Hepatocyte (in vitro differentiated cells): Measurements from ENCODE around the gene NLRX1. TPM values are rescaled to one million over a fixed set of nuclear protein-coding genes. Genes with fewer than 3 reads are reported as not detected.
"Not testable (repeated sequence)": the region's sequence is repeated elsewhere in the genome, so short reads cannot be mapped to it uniquely, and the experiment has no call there.

Experiments used
- DNase-seq: peaks from one replicate; pipeline ENCODE4 v3.0.0-alpha.2; 2016; ENCODE audit warnings: low spot score
- H2AFZ ChIP-seq: fragments of 200-600 bp; sonication (generic); 2 replicates; pipeline ENCODE4 v1.6.0; 2016; ENCODE audit warnings: antibody characterized with exemption, mild to moderate bottlenecking
- H3K27ac ChIP-seq: fragments of 200-600 bp; sonication (generic); 2 replicates; pipeline ENCODE4 v1.5.1; 2016; ENCODE audit warnings: mild to moderate bottlenecking
- H3K27me3 ChIP-seq: fragments of 200-600 bp; sonication (generic); 2 replicates; pipeline ENCODE4 v1.6.1; 2016
- H3K36me3 ChIP-seq: fragments of 200-600 bp; sonication (generic); replicated peaks from 2 replicates; pipeline ENCODE4 v1.5.1; 2016; ENCODE audit warnings: low read depth; ENCODE audit not compliant: insufficient read depth
- H3K4me1 ChIP-seq: fragments of 200-600 bp; sonication (generic); 2 replicates; pipeline ENCODE4 v1.5.1; 2016; ENCODE audit warnings: mild to moderate bottlenecking, moderate library complexity; ENCODE audit not compliant: insufficient read depth
- H3K4me2 ChIP-seq: fragments of 200-600 bp; sonication (generic); 2 replicates; pipeline ENCODE4 v1.6.0; 2016
- H3K4me3 ChIP-seq: fragments of 200-600 bp; sonication (generic); 2 replicates; pipeline ENCODE4 v1.5.1; 2016; ENCODE audit warnings: mild to moderate bottlenecking
- H3K79me2 ChIP-seq: fragments of 200-600 bp; sonication (generic); 2 replicates; pipeline ENCODE4 v1.6.0; 2017; ENCODE audit warnings: mild to moderate bottlenecking
- H3K9me2 ChIP-seq: fragments of 200-600 bp; sonication (generic); replicated peaks from 2 replicates; pipeline ENCODE4 v1.6.0; 2017; ENCODE audit warnings: mild to moderate bottlenecking; ENCODE audit not compliant: insufficient read depth
- H3K9me3 ChIP-seq: fragments of 200-600 bp; sonication (generic); 2 replicates; pipeline ENCODE4 v1.5.1; 2016; ENCODE audit warnings: low read depth, mild to moderate bottlenecking
- H4K20me1 ChIP-seq: fragments of 200-600 bp; sonication (generic); 2 replicates; pipeline ENCODE4 v1.6.0; 2016; ENCODE audit warnings: mild to moderate bottlenecking; ENCODE audit not compliant: insufficient read depth, poor library complexity, severe bottlenecking
- EZH2 ChIP-seq: fragments of 200-600 bp; sonication (generic); IDR thresholded peaks from 2 replicates; pipeline ENCODE4 v1.6.1; 2016; ENCODE audit warnings: antibody characterized with exemption, mild to moderate bottlenecking, borderline replicate concordance
- EZH2phosphoT487 ChIP-seq: fragments of 200-600 bp; sonication (generic); IDR thresholded peaks from one replicate; pipeline ENCODE4 v1.6.1; 2018; ENCODE audit warnings: antibody characterized with exemption, mild to moderate bottlenecking, low read depth, moderate library complexity; ENCODE audit not compliant: unreplicated experiment, severe bottlenecking
- WGBS: methylation state at CpG from one replicate; pipeline ENCODE4 v1.1.6; 2016; ENCODE audit warnings: low lambda C conversion rate; ENCODE audit errors: missing lambda C conversion rate; 5-methylcytosine and 5-hydroxymethylcytosine counted together
- polyA plus RNA-seq: library from polyadenylated mRNA; unstranded; fragments of >200 nt; fragmentation: Nextera tagmentation; extraction: Ambion mirVana; gene quantifications from 2 replicates; pipeline ENCODE4 v1.2.1, GENCODE V29; 2016
- total RNA-seq: library from RNA; depleted of rRNA; stranded (reverse); fragments of >200 nt; gene quantifications from 2 replicates; pipeline ENCODE4 v1.2.3, GENCODE V29; 2014
- TF ChIP-seq, protein P1 (sequence below): fragments of 200-600 bp; sonication (generic); IDR thresholded peaks from 2 replicates; pipeline ENCODE4 v1.5.1; 2016; ENCODE audit warnings: antibody characterized with exemption, mild to moderate bottlenecking; ENCODE audit not compliant: poor library complexity

Gene NLRX1
- total and polyA plus RNA-seq, 2 experiments from 2014 or later = 9.4 to 13.3 TPM

DNA sequence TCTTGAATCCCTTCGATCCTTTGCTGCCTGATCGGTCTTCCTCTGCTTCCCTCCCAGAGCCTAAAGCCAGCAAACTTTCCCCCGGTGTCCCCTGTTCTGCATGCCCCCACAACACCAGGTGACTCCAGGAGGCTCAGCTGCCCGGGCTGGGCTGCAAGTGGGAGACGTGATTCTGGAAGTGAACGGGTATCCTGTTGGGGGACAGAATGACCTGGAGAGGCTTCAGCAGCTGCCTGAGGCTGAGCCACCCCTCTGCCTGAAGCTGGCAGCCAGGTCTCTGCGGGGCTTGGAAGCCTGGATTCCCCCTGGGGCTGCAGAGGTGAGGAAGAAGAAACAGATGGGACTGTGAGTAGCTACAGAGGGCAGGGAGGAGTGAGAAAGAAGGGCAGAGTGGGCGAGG, 20.4 kb downstream of the NLRX1 start:
- no peaks in the 10 kb centered on the region for H3K9me3 ChIP-seq
- H3K4me2 ChIP-seq = no peak overlapping the region
- H3K27ac ChIP-seq = no peak overlapping the region
- no peaks in the 10 kb centered on the region for H3K27me3 ChIP-seq
- no peak overlapping the region for H2AFZ ChIP-seq
- no peaks in the 10 kb centered on the region for H3K9me2 ChIP-seq
- WGBS = 93% methylated on average over 8 of the region's 8 CpGs
- no peaks in the 10 kb centered on the region for H3K79me2 ChIP-seq
- H3K4me1 ChIP-seq = peaks cover 7% of the 10 kb centered on the region
- TF ChIP-seq EZH2phosphoT487 (no peak), EZH2 (no peak)
- TF ChIP-seq, protein P1, sequence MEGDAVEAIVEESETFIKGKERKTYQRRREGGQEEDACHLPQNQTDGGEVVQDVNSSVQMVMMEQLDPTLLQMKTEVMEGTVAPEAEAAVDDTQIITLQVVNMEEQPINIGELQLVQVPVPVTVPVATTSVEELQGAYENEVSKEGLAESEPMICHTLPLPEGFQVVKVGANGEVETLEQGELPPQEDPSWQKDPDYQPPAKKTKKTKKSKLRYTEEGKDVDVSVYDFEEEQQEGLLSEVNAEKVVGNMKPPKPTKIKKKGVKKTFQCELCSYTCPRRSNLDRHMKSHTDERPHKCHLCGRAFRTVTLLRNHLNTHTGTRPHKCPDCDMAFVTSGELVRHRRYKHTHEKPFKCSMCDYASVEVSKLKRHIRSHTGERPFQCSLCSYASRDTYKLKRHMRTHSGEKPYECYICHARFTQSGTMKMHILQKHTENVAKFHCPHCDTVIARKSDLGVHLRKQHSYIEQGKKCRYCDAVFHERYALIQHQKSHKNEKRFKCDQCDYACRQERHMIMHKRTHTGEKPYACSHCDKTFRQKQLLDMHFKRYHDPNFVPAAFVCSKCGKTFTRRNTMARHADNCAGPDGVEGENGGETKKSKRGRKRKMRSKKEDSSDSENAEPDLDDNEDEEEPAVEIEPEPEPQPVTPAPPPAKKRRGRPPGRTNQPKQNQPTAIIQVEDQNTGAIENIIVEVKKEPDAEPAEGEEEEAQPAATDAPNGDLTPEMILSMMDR = no peak
- no peak for DNase-seq
- H3K36me3 ChIP-seq = no peaks in the 10 kb centered on the region
- no peak overlapping the region for H3K4me3 ChIP-seq
- H4K20me1 ChIP-seq = no peaks in the 10 kb centered on the region

DNA sequence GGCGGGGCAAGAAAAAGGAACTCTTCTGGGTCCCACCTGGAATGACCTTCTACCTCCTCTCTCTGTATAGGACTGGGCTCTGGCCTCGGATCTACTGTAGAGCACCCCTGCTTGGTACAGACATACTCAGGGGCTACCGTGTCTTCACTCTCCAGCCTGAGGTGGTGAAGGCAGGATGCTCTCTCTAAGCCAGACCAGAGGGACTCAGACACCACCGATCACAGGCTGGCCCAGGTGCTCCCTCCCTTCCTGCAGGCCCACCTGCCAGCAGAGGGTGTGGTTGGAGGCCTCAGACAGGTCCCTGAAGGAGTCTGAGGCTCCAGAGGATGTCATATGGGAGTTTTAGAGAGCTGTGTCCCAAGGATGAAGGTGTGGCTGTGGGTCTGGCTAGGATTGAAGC, 20.9 kb downstream of the NLRX1 start:
- Histone ChIP-seq H3K9me2 (no peaks in the 10 kb centered on the region), H3K4me3 (no peak overlapping the region), H3K4me1 (peaks cover 7% of the 10 kb centered on the region), H3K9me3 (no peaks in the 10 kb centered on the region), H3K27ac (no peak overlapping the region), H2AFZ (no peak overlapping the region), H4K20me1 (no peaks in the 10 kb centered on the region), H3K27me3 (no peaks in the 10 kb centered on the region), H3K4me2 (no peak overlapping the region), H3K79me2 (no peaks in the 10 kb centered on the region), H3K36me3 (no peaks in the 10 kb centered on the region)
- 79% methylated on average over 4 of the region's 4 CpGs for WGBS
- DNase-seq = no peak
- TF ChIP-seq EZH2 (no peak), EZH2phosphoT487 (no peak)
- TF ChIP-seq, protein P1 = no peak

DNA sequence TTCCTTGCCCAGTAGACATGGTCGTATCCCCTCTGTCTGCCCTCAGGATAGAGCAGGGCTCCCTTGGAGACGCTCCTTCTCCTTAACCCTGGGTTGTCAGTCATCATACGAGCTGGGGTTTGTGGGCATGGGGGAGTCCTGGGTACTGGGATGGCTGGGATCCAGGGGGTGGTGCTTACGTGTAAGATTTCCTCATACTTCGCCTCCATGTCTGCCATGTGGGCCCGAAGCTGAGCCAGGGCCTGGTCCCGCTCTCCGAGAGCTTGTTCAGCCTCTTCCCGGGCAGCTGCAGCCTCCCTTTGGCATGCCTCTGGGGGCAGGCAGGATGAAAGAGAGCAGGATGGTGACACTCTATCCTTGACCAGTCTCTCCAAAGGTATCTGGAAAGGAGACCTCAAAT, 22.0 kb downstream of the NLRX1 start:
- no peaks in the 10 kb centered on the region for H4K20me1 ChIP-seq
- H3K27me3 ChIP-seq = no peaks in the 10 kb centered on the region
- no peaks in the 10 kb centered on the region for H3K9me2 ChIP-seq
- peaks cover 7% of the 10 kb centered on the region for H3K4me1 ChIP-seq
- no peak overlapping the region for H2AFZ ChIP-seq
- no peaks in the 10 kb centered on the region for H3K36me3 ChIP-seq
- no peak overlapping the region for H3K27ac ChIP-seq
- H3K9me3 ChIP-seq = no peaks in the 10 kb centered on the region
- H3K4me2 ChIP-seq = no peak overlapping the region
- no peak for TF ChIP-seq EZH2phosphoT487
- TF ChIP-seq, protein P1 = no peak
- no peak for TF ChIP-seq EZH2
- H3K4me3 ChIP-seq = no peak overlapping the region
- 93% methylated on average over 9 of the region's 9 CpGs for WGBS
- no peak for DNase-seq
- H3K79me2 ChIP-seq = no peaks in the 10 kb centered on the region

DNA sequence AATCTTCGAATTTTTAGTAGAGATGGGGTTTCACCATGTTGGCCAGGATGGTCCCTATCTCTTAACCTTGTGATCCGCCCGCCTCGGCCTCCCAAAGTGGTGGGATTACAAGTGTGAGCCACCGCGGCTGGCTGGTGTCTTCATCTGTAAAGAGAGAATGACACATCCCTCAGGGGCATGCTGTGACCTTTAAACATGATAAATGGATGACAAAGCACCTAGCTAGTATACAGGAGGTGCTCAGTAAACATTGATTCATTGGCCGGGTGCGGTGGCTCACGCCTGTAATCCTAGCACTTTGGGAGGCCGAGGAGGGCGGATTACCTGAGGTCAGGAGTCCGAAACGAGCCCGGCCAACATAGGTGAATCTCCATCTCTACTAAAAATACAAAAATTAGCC, 22.7 kb downstream of the NLRX1 start:
- not testable (repeated sequence) for DNase-seq, H3K9me2 ChIP-seq, H2AFZ ChIP-seq, H4K20me1 ChIP-seq, H3K27me3 ChIP-seq, H3K9me3 ChIP-seq, H3K36me3 ChIP-seq, H3K27ac ChIP-seq, H3K79me2 ChIP-seq, H3K4me3 ChIP-seq, H3K4me2 ChIP-seq, H3K4me1 ChIP-seq
- 70% methylated on average over 14 of the region's 14 CpGs for WGBS
